GM12872 (cell line): Measurements from ENCODE around the gene RHOH.

Experiments
- TF ChIP-seq, protein P1 (sequence below): IDR thresholded peaks from 3 replicates; pipeline ENCODE4 v1.5.1; 2011; ENCODE audit warnings: low read depth, mild to moderate bottlenecking, low read length, moderate library complexity; ENCODE audit not compliant: insufficient read depth

RHOH gene, protein sequence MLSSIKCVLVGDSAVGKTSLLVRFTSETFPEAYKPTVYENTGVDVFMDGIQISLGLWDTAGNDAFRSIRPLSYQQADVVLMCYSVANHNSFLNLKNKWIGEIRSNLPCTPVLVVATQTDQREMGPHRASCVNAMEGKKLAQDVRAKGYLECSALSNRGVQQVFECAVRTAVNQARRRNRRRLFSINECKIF

DNA sequence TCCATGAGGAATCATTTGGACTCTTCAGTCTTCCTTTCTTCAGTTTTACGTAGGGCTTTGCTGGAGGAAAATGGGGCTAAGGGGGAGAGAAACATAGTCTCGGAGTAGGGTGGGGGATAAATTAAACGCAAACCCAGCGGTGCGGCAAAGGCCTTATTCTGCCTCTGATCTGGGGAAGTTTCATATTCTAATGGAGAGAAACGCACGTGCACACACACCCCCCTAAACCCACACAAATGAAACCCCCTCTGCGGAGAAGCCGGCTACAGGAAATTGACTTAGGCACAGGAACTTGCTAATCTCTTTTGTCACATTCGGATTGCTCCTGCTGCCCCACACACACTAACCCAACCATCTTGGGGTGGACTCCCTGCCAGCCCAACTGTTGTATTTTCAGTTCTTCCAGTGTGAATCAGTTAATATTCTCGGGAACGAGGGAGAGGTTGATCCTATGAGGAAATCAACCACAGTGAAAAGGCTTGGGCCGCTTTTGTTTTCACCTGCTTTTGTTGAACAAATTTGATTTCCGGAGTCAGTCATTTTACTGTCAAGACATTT lies at the start of gene RHOH:
RHOH (plus strand) TSS at position 308 of the 558 bp plus-strand sequence. CDS start 46,356 bp downstream, outside the sequence.
- TF ChIP-seq, protein P1, sequence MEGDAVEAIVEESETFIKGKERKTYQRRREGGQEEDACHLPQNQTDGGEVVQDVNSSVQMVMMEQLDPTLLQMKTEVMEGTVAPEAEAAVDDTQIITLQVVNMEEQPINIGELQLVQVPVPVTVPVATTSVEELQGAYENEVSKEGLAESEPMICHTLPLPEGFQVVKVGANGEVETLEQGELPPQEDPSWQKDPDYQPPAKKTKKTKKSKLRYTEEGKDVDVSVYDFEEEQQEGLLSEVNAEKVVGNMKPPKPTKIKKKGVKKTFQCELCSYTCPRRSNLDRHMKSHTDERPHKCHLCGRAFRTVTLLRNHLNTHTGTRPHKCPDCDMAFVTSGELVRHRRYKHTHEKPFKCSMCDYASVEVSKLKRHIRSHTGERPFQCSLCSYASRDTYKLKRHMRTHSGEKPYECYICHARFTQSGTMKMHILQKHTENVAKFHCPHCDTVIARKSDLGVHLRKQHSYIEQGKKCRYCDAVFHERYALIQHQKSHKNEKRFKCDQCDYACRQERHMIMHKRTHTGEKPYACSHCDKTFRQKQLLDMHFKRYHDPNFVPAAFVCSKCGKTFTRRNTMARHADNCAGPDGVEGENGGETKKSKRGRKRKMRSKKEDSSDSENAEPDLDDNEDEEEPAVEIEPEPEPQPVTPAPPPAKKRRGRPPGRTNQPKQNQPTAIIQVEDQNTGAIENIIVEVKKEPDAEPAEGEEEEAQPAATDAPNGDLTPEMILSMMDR: no peak

DNA sequence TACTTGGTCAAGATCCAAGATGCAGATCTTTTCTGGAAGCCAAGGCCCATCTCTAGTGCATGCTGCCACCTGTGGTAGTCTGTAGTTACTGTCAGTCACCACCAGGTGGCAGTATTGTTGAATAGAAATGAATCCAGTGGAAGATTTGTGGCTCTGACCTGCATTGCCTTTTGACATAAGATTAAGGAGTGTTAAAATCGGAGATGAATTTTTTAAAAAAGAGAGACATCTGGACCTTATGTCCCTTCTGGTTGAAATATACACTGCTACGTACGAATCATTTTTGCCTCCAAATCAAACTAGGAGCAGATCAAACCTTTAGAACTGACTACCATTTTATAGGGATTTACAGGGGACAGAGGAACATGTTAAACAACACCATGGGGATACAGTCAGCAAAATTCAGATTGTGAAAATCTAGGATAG lies 46.9 kb upstream of the RHOH start:
- TF ChIP-seq, protein P1: peak; percentile 73

DNA sequence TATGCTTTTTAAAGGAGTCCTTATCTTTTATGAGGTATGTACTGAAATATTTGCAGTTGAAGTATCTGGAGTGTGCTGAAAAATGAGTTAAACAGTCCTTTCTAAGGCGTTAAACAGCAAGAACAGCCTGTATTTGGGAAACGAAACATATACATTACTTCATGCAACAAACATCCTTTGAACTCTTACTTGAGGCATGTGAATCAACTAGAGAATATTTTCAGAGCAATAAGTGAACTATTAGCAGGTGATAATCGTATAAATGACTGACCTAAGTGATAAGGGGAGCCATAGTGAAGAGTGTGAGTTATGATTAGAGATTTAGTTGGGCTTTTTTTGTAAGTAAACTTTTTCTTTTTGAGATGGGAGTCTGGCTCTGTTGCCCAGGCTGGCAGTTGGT lies 45.9 kb upstream of the RHOH start:
- TF ChIP-seq, protein P1: no peak

DNA sequence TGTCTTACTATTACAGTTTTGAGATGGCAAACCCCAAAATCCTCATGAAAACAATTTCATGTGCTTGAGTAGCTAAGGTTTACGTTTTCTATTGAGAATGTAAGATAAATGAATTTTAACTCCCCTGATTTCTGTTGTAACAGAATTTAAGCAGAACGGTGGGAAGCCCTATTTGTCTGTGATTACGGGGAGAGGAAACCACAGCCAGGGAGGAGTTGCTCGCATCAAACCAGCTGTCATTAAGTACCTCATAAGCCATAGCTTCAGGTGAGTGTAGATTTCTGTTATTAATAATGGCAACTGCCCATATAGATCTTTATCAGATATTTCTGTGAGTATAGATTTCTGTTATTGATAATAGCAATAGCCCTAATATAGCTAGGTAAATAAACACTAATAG lies 44.2 kb upstream of the RHOH start:
- TF ChIP-seq, protein P1: no peak

DNA sequence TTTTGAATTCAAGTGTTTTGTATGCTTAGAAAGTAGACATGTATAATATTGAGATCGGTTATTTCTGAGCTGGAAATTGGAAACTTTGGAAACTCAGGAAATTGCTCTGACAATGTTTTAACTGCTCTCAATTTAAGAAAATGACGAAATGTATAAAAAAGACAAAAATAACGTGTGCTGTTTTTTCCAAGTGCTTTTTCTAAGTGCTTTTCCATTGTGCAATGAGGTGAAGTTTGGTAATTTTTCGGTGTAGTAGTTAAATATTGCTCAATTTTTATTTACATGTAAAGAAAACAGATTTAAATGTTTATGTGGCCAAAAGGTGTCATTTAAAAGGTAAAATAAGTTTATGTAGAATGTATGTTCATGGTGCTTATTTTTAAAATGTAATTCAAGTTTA lies 39.4 kb upstream of the RHOH start:
- TF ChIP-seq, protein P1: no peak

DNA sequence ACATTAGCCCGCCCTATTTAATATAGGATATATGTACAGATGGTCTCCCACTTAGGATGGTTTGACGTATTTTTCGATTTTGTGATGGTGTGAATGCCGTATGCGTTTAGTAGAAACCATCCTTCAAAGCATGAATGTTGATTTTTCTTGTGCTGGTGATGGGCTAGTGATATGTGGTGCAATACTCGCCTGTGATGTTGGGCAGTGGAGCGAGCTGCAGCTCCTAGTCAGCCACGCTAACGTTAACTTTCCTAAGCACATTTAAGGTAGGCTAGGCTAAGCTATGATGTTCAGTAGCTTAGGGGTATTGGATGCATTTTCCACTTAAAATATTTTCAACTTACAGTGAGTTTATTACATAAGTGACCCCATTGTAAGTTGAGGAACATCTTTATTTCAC lies 36.6 kb upstream of the RHOH start:
- TF ChIP-seq, protein P1: no peak

DNA sequence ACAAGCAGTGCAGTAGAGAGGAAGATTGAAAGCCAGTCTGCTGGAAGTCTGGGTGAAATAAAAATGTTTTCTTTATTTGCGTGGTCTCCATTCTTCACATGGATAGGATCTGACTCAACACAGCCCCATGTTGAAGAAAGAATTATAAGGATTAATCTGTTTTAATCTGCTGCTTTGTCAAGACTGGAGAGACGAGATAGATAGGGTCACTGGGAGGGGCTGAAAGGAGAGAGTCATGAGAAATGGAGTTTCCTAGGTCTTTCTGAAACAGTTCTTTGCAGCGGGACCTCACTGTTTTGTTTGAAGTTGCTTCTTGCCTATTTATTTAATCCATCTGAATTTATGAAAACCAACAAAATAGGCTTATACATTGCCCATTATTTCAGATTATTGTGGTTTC lies 32.4 kb upstream of the RHOH start:
- TF ChIP-seq, protein P1: no peak
